Loucy (cell line): ENCODE measurements around the gene EOLA1.

ENCODE experiments used
- H2AFZ ChIP-seq: fragments of 200-600 bp; sonication (generic); 2 replicates; pipeline ENCODE4 v1.6.0; 2016; ENCODE audit warnings: antibody characterized with exemption, mild to moderate bottlenecking, low read length, moderate library complexity
- H3F3A ChIP-seq: fragments of 200-600 bp; 2 replicates; pipeline ENCODE4 v1.6.0; 2016; ENCODE audit warnings: antibody characterized with exemption, low read depth, mild to moderate bottlenecking
- H3K27me3 ChIP-seq: fragments of 200-600 bp; sonication (generic); 2 replicates; pipeline ENCODE4 v1.6.1; 2014; ENCODE audit warnings: low read length, mild to moderate bottlenecking; ENCODE audit not compliant: insufficient read depth, poor library complexity, severe bottlenecking
- H3K36me3 ChIP-seq: fragments of 200-600 bp; sonication (generic); 2 replicates; pipeline ENCODE4 v1.6.1; 2016; ENCODE audit warnings: low read length; ENCODE audit not compliant: insufficient read depth
- H3K4me1 ChIP-seq: fragments of 200-600 bp; sonication (generic); 2 replicates; pipeline ENCODE4 v1.5.1; 2014; ENCODE audit warnings: low read length, mild to moderate bottlenecking; ENCODE audit not compliant: insufficient read depth, poor library complexity, severe bottlenecking
- H3K4me2 ChIP-seq: fragments of 200-600 bp; sonication (generic); 2 replicates; pipeline ENCODE4 v1.6.0; 2014; ENCODE audit warnings: antibody characterized with exemption, low read length, low read depth, mild to moderate bottlenecking; ENCODE audit not compliant: poor library complexity, severe bottlenecking
- H3K4me3 ChIP-seq: fragments of 200-600 bp; sonication (generic); 2 replicates; pipeline ENCODE4 v1.5.1; 2014; ENCODE audit warnings: low read length, mild to moderate bottlenecking, mixed read lengths; ENCODE audit not compliant: poor library complexity, severe bottlenecking
- H3K79me2 ChIP-seq: fragments of 200-600 bp; sonication (generic); 2 replicates; pipeline ENCODE4 v1.6.1; 2014; ENCODE audit warnings: low read length; ENCODE audit not compliant: insufficient read depth
- H3K9ac ChIP-seq: fragments of 200-600 bp; sonication (generic); 2 replicates; pipeline ENCODE4 v1.6.0; 2014; ENCODE audit warnings: mild to moderate bottlenecking, low read depth, low read length, moderate library complexity; ENCODE audit not compliant: poor library complexity, severe bottlenecking
- H3K9me2 ChIP-seq: fragments of 200-600 bp; sonication (generic); replicated peaks from 2 replicates; pipeline ENCODE4 v1.6.1; 2016; ENCODE audit warnings: low read depth, low read length, mixed read lengths
- H3K9me3 ChIP-seq: fragments of 200-600 bp; sonication (generic); 2 replicates; pipeline ENCODE4 v1.6.1; 2014; ENCODE audit warnings: mild to moderate bottlenecking, antibody characterized with exemption, low read length, low read depth; ENCODE audit not compliant: insufficient read depth
- H4K20me1 ChIP-seq: fragments of 200-600 bp; sonication (generic); 2 replicates; pipeline ENCODE4 v1.6.0; 2014; ENCODE audit warnings: antibody characterized with exemption, low read length, mild to moderate bottlenecking; ENCODE audit not compliant: insufficient read depth, poor library complexity, severe bottlenecking
- CTCF ChIP-seq: fragments of 200-600 bp; sonication (generic); conservative IDR thresholded peaks from 2 replicates; pipeline ENCODE4 v1.5.1; 2014; ENCODE audit warnings: mild to moderate bottlenecking, antibody characterized with exemption, low read length
- EZH2phosphoT487 ChIP-seq: fragments of 200-600 bp; IDR thresholded peaks from 2 replicates; pipeline ENCODE4 v1.6.1; 2018; ENCODE audit warnings: antibody characterized with exemption, mild to moderate bottlenecking, moderate library complexity, borderline replicate concordance

EOLA1 gene

GRCh38 chrX:149504226-149504914 is 36.4 kb upstream of the EOLA1 start:
- Histone ChIP-seq H4K20me1 (peaks cover 17% of the 10 kb centered on the region), H3K9me3 (no peaks in the 10 kb centered on the region), H3K4me3 (peak overlapping the region; percentile 93), H3K9ac (peak overlapping the region; percentile 90), H3K4me1 (peaks cover 17% of the 10 kb centered on the region), H3K4me2 (peak overlapping the region; percentile 93), H3K9me2 (no peaks in the 10 kb centered on the region), H3K27me3 (no peaks in the 10 kb centered on the region), H3F3A (no peaks in the 10 kb centered on the region), H2AFZ (no peak overlapping the region), H3K36me3 (peaks cover 6% of the 10 kb centered on the region; the same call in 1 of the 2 replicates), H3K79me2 (peaks cover 11% of the 10 kb centered on the region; the same call in 1 of the 2 replicates)
- TF ChIP-seq EZH2phosphoT487 (no peak), CTCF (peak; percentile 64)

- H3F3A ChIP-seq: no peaks in the 10 kb centered on the region
- H3K4me1 ChIP-seq: peaks cover 17% of the 10 kb centered on the region
- H3K27me3 ChIP-seq: no peaks in the 10 kb centered on the region
- H3K9ac ChIP-seq: peak within 1 kb of the TSS; percentile 90
- no peaks in the 10 kb centered on the region for H3K9me3 ChIP-seq
- peaks cover 6% of the 10 kb centered on the region; the same call in 1 of the 2 replicates for H3K36me3 ChIP-seq
- TF ChIP-seq CTCF: no peak
- no peak for TF ChIP-seq EZH2phosphoT487
- peak within 1 kb of the TSS; percentile 93 for H3K4me3 ChIP-seq
- peaks cover 11% of the 10 kb centered on the region; the same call in 1 of the 2 replicates for H3K79me2 ChIP-seq
- peak within 1 kb of the TSS; percentile 91 for H2AFZ ChIP-seq
- peak within 1 kb of the TSS; percentile 93 for H3K4me2 ChIP-seq
- no peaks in the 10 kb centered on the region for H3K9me2 ChIP-seq
- peaks cover 17% of the 10 kb centered on the region for H4K20me1 ChIP-seq
These were observed 35.7 kb upstream of the EOLA1 start, which contains the start of gene IDS for GRCh38 chrX:149504915-149505651. IDS (minus strand) TSS chrX:149505306; CDS start chrX:149505137, 169 bp downstream.

- Histone ChIP-seq H3K4me2 (peak overlapping the region; percentile 93), H3K9me3 (no peaks in the 10 kb centered on the region), H3K9ac (peak overlapping the region; percentile 90), H3K4me1 (peaks cover 17% of the 10 kb centered on the region), H3K9me2 (no peaks in the 10 kb centered on the region), H3K36me3 (peaks cover 2% of the 10 kb centered on the region; the same call in 1 of the 2 replicates), H3K4me3 (peak overlapping the region; percentile 93), H3K79me2 (peaks cover 11% of the 10 kb centered on the region; the same call in 1 of the 2 replicates), H3F3A (no peaks in the 10 kb centered on the region), H2AFZ (peak overlapping the region; percentile 91), H3K27me3 (no peaks in the 10 kb centered on the region), H4K20me1 (peaks cover 17% of the 10 kb centered on the region)
- no peak for TF ChIP-seq EZH2phosphoT487
- TF ChIP-seq CTCF: no peak
These were observed 35.1 kb upstream of the EOLA1 start for GRCh38 chrX:149505671-149506070.
